ENCODE results near the gene SIPA1L3.
A peak's percentile ranks its signal among the peaks of the same experiment; 100 is the strongest.

Gene SIPA1L3

GRCh38 chr19:38018694-38019395 lies 111.8 kb downstream of the SIPA1L3 start:
- no peak overlapping the region for H3K27ac ChIP-seq

GRCh38 chr19:38019396-38019724 lies 112.4 kb downstream of the SIPA1L3 start:
- Histone ChIP-seq H3K9me3 (ENCODE audit: severe bottlenecking) (no peaks in the 10 kb centered on the region), H3K4me3 (ENCODE audit: low read depth, low read length) (no peak overlapping the region), H3K36me3 (no peaks in the 10 kb centered on the region), H3K27me3 (ENCODE audit: insufficient read depth, low read depth, severe bottlenecking) (no peaks in the 10 kb centered on the region), H3K27ac (no peak overlapping the region)
- no peak for DNase-seq
- no peak for TF ChIP-seq CTCF (IDR thresholded peaks at IDR 0.05; ENCODE audit: low read depth, low read length)

More at GRCh38 chr19:38018694-38019395, 111.8 kb downstream of the SIPA1L3 start:
- H3K36me3 ChIP-seq = no peaks in the 10 kb centered on the region
- no peak for DNase-seq
- no peaks in the 10 kb centered on the region for H3K27me3 ChIP-seq (ENCODE audit: insufficient read depth, low read depth, severe bottlenecking)
- H3K4me3 ChIP-seq (ENCODE audit: low read depth, low read length) = no peak overlapping the region
- TF ChIP-seq CTCF (IDR thresholded peaks at IDR 0.05; ENCODE audit: low read depth, low read length) = no peak
- H3K9me3 ChIP-seq (ENCODE audit: severe bottlenecking) = no peaks in the 10 kb centered on the region

GRCh38 chr19:38020311-38020710 lies 113.3 kb downstream of the SIPA1L3 start:
- TF ChIP-seq CTCF (IDR thresholded peaks at IDR 0.05; ENCODE audit: low read depth, low read length) = no peak
- Histone ChIP-seq H3K27ac (no peak overlapping the region), H3K27me3 (ENCODE audit: insufficient read depth, low read depth, severe bottlenecking) (no peaks in the 10 kb centered on the region), H3K4me3 (ENCODE audit: low read depth, low read length) (no peak overlapping the region), H3K9me3 (ENCODE audit: severe bottlenecking) (no peaks in the 10 kb centered on the region), H3K36me3 (no peaks in the 10 kb centered on the region)
- DNase-seq = no peak

DNA sequence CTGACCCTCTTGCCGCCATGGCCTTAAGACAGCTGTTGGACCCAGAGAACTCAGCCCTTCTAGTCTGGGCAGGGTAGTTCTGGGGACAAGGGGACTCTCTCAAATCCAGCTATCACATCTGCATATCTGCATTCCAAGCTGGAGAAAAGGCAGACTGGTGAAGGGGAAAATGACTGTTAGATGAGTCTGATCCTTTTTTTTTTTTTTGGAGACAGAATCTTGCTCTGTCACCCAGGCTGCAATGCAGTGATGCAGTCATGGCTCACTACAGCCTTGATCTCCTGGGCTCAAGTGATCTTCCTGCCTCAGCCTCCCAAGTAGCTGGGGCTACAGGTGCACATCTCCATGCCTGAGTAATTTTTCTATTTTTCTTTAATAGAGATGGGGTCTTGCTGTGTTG lies 114.3 kb downstream of the SIPA1L3 start:
- no peak for DNase-seq
- TF ChIP-seq CTCF (IDR thresholded peaks at IDR 0.05; ENCODE audit: low read depth, low read length) = no peak
- H3K9me3 ChIP-seq (ENCODE audit: severe bottlenecking) = no peaks in the 10 kb centered on the region
- H3K27me3 ChIP-seq (ENCODE audit: insufficient read depth, low read depth, severe bottlenecking) = no peaks in the 10 kb centered on the region
- H3K27ac ChIP-seq = no peak overlapping the region
- H3K36me3 ChIP-seq = no peaks in the 10 kb centered on the region
- no peak overlapping the region for H3K4me3 ChIP-seq (ENCODE audit: low read depth, low read length)

DNA sequence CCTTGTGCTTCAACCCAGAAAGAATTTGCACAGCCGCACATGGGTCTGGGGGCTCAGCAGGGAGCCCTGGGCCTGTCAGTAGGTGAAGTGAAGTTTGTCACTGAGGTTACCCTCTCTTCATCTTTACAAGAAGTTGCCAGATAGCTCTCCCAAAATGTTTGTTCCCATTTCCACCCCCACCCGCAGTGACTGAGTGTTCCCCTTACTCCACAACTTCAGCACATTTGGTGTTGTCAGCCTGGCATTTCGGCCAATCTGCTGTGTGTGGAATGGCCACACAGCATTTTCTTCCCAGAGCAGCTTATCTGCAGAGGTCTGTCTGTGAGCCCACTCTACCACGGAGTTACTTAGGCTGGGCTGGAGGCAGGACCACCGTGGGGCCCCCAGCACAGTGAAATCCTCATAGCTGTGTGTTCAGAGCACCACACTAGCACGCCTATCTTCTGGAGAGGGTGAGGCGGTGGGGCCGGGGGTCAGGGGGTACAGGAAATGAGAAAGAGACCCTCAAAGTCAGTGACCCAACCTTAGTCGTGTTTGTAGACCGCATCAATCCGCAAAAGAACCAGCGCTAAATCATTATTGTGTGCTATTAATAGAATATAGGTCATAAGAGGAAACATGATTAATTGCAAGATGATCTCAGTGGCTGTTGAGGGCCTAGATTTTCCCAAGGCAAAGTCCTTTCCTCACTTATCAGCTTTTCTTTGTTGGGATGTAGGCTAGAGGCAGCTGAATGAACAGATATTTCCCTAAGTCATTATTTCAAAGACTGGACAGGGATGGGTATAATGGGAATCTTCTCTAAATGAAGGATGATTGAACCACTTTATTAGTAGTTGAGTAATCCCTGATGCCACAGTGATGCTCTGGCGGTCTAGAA lies 116.0 kb downstream of the SIPA1L3 start:
- H3K9me3 ChIP-seq (ENCODE audit: severe bottlenecking) = no peaks in the 10 kb centered on the region
- H3K27me3 ChIP-seq (ENCODE audit: insufficient read depth, low read depth, severe bottlenecking) = no peaks in the 10 kb centered on the region
- no peak for DNase-seq
- H3K27ac ChIP-seq = peak overlapping the region; percentile 59
- H3K4me3 ChIP-seq (ENCODE audit: low read depth, low read length) = no peak overlapping the region
- H3K36me3 ChIP-seq = no peaks in the 10 kb centered on the region
- no peak for TF ChIP-seq CTCF (IDR thresholded peaks at IDR 0.05; ENCODE audit: low read depth, low read length)
